Suprapubic skin (tissue), 4 donors: ENCODE measurements around the gene CHDH.

Source experiments
- CTCF ChIP-seq, 2 donors: fragments of 200-600 bp in 1 of 2; fragments of 450-650 bp in 1 of 2; sonication (generic) in 1 of 2; IDR thresholded peaks; one replicate each; pipeline ENCODE4 v1.5.1; 2016 to 2019; ENCODE audit warnings: antibody characterized with exemption in 2 of 2, mild to moderate bottlenecking in 1 of 2, moderate library complexity in 1 of 2
- EP300 ChIP-seq: sonication (generic); formaldehyde crosslinking; IDR thresholded peaks from one replicate; pipeline ENCODE4 v1.6.1; 2017; ENCODE audit warnings: antibody characterized with exemption
- POLR2AphosphoS5 ChIP-seq, 3 donors: sonication (generic); formaldehyde crosslinking; IDR thresholded peaks; one replicate each; pipeline ENCODE4 v1.6.1; 2017; ENCODE audit warnings: antibody characterized with exemption in 3 of 3

GRCh38 chr3:53823956-53824657 is 22.1 kb downstream of the CHDH start:
- TF ChIP-seq CTCF (IDR thresholded peaks at IDR 0.05) = no peak
- no peak for TF ChIP-seq POLR2AphosphoS5 (IDR thresholded peaks at IDR 0.05)
- no peak for TF ChIP-seq EP300
